WTC11 (cell line): ENCODE data around the gene NLRP3. TPM values are rescaled to one million over a fixed set of nuclear protein-coding genes. Genes with fewer than 3 reads are reported as not detected.

ENCODE experiments used
- ATAC-seq: fragments of 200-7000 bp; cut with Tn5 transposase; 2 replicates; pipeline ENCODE4 v1.10.0; 2021; ENCODE audit warnings: mild to moderate bottlenecking, moderate library complexity
- CTCF ChIA-PET: fragments of 300-600 bp; sonication (Branson Sonifier 250); formaldehyde crosslinking; loops from one replicate; lab custom pipeline; 2021; ENCODE audit warnings: antibody characterized with exemption; lab: Charles Lee
- POLR2A ChIA-PET: fragments of 350-600 bp; sonication (Branson Sonifier 250); formaldehyde crosslinking; loops from one replicate; lab custom pipeline; 2021; ENCODE audit warnings: antibody characterized with exemption; lab: Charles Lee
- DNase-seq: peaks from one replicate; pipeline ENCODE4 v3.0.0; 2021; ENCODE audit warnings: low spot score
- H3K27ac Mint-ChIP-seq: 2 replicates; pipeline ENCODE4 v1.8.0; 2021; ENCODE audit warnings: mixed read lengths
- H3K27me3 Mint-ChIP-seq: 2 replicates; pipeline ENCODE4 v1.8.0; 2021; ENCODE audit warnings: low read depth, mild to moderate bottlenecking, moderate library complexity, mixed read lengths
- H3K36me3 Mint-ChIP-seq: 2 replicates; pipeline ENCODE4 v1.8.0; 2021; ENCODE audit warnings: mixed read lengths
- H3K4me1 Mint-ChIP-seq: 2 replicates; pipeline ENCODE4 v1.8.0; 2022; ENCODE audit warnings: mixed read lengths
- H3K4me3 Mint-ChIP-seq: 2 replicates; pipeline ENCODE4 v1.8.0; 2021; ENCODE audit warnings: mild to moderate bottlenecking, moderate library complexity, mixed read lengths
- H3K9me3 Mint-ChIP-seq: 2 replicates; pipeline ENCODE4 v1.8.0; 2021; ENCODE audit warnings: mixed read lengths
- ATF1 ChIP-seq: sonication (generic); formaldehyde crosslinking; IDR thresholded peaks from 2 replicates; pipeline ENCODE4 v1.8.1; 2023; ENCODE audit warnings: mild to moderate bottlenecking, moderate library complexity, missing genetic modification reagents
- CBFB ChIP-seq: sonication (generic); formaldehyde crosslinking; IDR thresholded peaks from 2 replicates; pipeline ENCODE4 v1.8.1; 2022; ENCODE audit warnings: mild to moderate bottlenecking, low read depth, missing genetic modification reagents
- GABPB1 ChIP-seq: sonication (generic); formaldehyde crosslinking; IDR thresholded peaks from 2 replicates; pipeline ENCODE4 v1.8.1; 2023; ENCODE audit warnings: mild to moderate bottlenecking, missing genetic modification reagents
- MXD4 ChIP-seq: fragments of 250-450 bp; sonication (Bioruptor Pico); IDR thresholded peaks from 2 replicates; pipeline ENCODE4 v1.8.0; 2021; ENCODE audit warnings: mild to moderate bottlenecking, moderate library complexity, borderline replicate concordance
- NFYB ChIP-seq: sonication (generic); formaldehyde crosslinking; conservative IDR thresholded peaks from 2 replicates; pipeline ENCODE4 v1.8.0; 2022; ENCODE audit warnings: low read depth, missing genetic modification reagents
- NR2C2 ChIP-seq: sonication (generic); formaldehyde crosslinking; IDR thresholded peaks from 2 replicates; pipeline ENCODE4 v1.8.0; 2022; ENCODE audit warnings: mild to moderate bottlenecking, missing genetic modification reagents
- PRRX2 ChIP-seq: fragments of 250-450 bp; sonication (Bioruptor Pico); IDR thresholded peaks from 2 replicates; pipeline ENCODE4 v1.8.0; 2021; ENCODE audit warnings: mild to moderate bottlenecking
- ZBTB21 ChIP-seq: sonication (generic); formaldehyde crosslinking; IDR thresholded peaks from 2 replicates; pipeline ENCODE4 v1.8.1; 2023; ENCODE audit warnings: mild to moderate bottlenecking, missing genetic modification reagents, borderline replicate concordance
- ZNF121 ChIP-seq: sonication (generic); formaldehyde crosslinking; IDR thresholded peaks from 2 replicates; pipeline ENCODE4 v1.8.0; 2023; ENCODE audit warnings: missing genetic modification reagents
- ZNF396 ChIP-seq: fragments of 250-450 bp; sonication (Bioruptor Pico); IDR thresholded peaks from 2 replicates; pipeline ENCODE4 v1.8.0; 2021; ENCODE audit warnings: mild to moderate bottlenecking, moderate library complexity, borderline replicate concordance
- total RNA-seq: library from RNA; stranded (reverse); gene quantifications from 3 replicates; pipeline ENCODE4 v1.2.3, GENCODE V29; 2021
- TF ChIP-seq, protein P1 (sequence below): sonication (generic); formaldehyde crosslinking; IDR thresholded peaks from 2 replicates; pipeline ENCODE4 v1.8.1; 2022; ENCODE audit warnings: missing genetic modification reagents, borderline replicate concordance
- TF ChIP-seq, protein P2 (sequence below): sonication (generic); formaldehyde crosslinking; IDR thresholded peaks from 2 replicates; pipeline ENCODE4 v1.8.0; 2022; ENCODE audit warnings: mild to moderate bottlenecking, missing genetic modification reagents
- TF ChIP-seq, protein P3 (sequence below): sonication (generic); formaldehyde crosslinking; IDR thresholded peaks from 2 replicates; pipeline ENCODE4 v1.8.1; 2022; ENCODE audit warnings: mild to moderate bottlenecking, missing genetic modification reagents, moderate library complexity, borderline replicate concordance
- TF ChIP-seq, protein P4 (sequence below): sonication (generic); formaldehyde crosslinking; conservative IDR thresholded peaks from 2 replicates; pipeline ENCODE4 v1.8.1; 2023; ENCODE audit warnings: mild to moderate bottlenecking, low read depth, missing genetic modification reagents, moderate library complexity

NLRP3 gene
- total RNA-seq, 1 experiment from 2014 or later = 0.11 TPM

DNA sequence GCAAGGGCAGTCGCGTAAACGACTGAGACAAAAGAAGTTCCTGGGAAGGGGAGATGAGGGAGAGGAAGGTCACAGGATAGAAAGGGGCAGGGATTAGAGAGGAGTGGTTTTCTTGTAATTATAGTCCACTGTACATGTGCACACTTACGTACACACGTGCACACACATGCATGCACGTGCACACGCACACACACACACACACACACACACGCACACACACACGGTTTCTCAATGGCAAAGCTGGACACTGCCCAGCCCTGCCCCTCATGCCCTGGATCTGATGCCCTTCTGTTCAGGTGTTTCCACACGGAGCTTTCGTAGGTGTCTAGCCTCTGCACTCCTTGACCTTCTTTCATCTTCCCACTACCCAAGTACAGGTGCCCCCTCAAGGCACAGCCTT lies 38.0 kb downstream of the NLRP3 start:
- no peak overlapping the region for H3K27ac Mint-ChIP-seq
- DNase-seq (no peak), ATAC-seq (no peak)
- ChIA-PET POLR2A (no interaction called here), CTCF (interaction anchor here (0.6 to 2.1 kb wide), 2 partner anchors 77 to 81 kb away, joined by 3 to 12 read pairs; no protein-coding TSS in a partner anchor)
- peaks cover 2% of the 10 kb centered on the region; the same call in 1 of the 2 replicates for H3K27me3 Mint-ChIP-seq
- H3K36me3 Mint-ChIP-seq = no peaks in the 10 kb centered on the region
- H3K9me3 Mint-ChIP-seq = no peaks in the 10 kb centered on the region
- no peak overlapping the region for H3K4me3 Mint-ChIP-seq
- no peak for TF ChIP-seq NFYB (CRISPR knock-in tag)
- TF ChIP-seq, protein P1, sequence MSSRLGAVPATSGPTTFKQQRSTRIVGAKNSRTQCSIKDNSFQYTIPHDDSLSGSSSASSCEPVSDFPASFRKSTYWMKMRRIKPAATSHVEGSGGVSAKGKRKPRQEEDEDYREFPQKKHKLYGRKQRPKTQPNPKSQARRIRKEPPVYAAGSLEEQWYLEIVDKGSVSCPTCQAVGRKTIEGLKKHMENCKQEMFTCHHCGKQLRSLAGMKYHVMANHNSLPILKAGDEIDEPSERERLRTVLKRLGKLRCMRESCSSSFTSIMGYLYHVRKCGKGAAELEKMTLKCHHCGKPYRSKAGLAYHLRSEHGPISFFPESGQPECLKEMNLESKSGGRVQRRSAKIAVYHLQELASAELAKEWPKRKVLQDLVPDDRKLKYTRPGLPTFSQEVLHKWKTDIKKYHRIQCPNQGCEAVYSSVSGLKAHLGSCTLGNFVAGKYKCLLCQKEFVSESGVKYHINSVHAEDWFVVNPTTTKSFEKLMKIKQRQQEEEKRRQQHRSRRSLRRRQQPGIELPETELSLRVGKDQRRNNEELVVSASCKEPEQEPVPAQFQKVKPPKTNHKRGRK = no peak
- no peak for TF ChIP-seq PRRX2 (CRISPR knock-in tag)
- H3K4me1 Mint-ChIP-seq = 0 out of 2 replicates have a peak, but pooled peaks cover 8% of the 10 kb centered on the region

DNA sequence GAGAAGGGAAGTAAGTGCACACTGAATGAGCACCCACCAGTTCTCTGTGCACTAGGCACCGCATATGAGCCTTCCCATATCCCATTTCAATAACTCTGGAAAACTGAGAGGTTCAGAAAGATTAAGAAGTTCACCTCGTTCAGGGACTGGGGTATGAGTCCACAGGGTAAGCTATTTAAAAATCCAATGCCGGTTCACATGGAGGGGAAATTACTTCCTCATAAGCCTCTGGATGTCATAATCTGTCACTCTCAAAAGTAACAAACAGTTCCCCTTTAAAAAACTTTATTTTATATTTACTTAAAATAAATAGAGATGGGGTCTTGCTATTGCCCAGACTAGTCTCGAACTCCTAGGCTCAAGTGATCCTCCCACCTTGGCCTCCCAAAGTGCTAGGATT lies 40.0 kb downstream of the NLRP3 start:
- no peak for TF ChIP-seq ZNF396 (CRISPR knock-in tag)
- TF ChIP-seq NR2C2 = no peak
- TF ChIP-seq ZNF121 (CRISPR knock-in tag) = no peak
- no peak for TF ChIP-seq CBFB
- no peak for TF ChIP-seq MXD4 (CRISPR knock-in tag)
- no peak for TF ChIP-seq GABPB1 (CRISPR knock-in tag)
- TF ChIP-seq, all 79 proteins: peak for 0
- no peak for DNase-seq
- Mint-ChIP-seq H3K36me3 (no peaks in the 10 kb centered on the region), H3K4me3 (no peak overlapping the region), H3K4me1 (0 out of 2 replicates have a peak, but pooled peaks cover 8% of the 10 kb centered on the region), H3K27ac (no peak overlapping the region), H3K9me3 (0 out of 2 replicates have a peak, but pooled peaks cover under 1% of the 10 kb centered on the region), H3K27me3 (peaks cover 2% of the 10 kb centered on the region; the same call in 1 of the 2 replicates)
- no peak for ATAC-seq
- CTCF ChIA-PET = interaction anchor here (1.5 kb wide), 1 partner anchor 83 kb away, joined by 3 read pairs; no protein-coding TSS in a partner anchor
- POLR2A ChIA-PET = no interaction called here

DNA sequence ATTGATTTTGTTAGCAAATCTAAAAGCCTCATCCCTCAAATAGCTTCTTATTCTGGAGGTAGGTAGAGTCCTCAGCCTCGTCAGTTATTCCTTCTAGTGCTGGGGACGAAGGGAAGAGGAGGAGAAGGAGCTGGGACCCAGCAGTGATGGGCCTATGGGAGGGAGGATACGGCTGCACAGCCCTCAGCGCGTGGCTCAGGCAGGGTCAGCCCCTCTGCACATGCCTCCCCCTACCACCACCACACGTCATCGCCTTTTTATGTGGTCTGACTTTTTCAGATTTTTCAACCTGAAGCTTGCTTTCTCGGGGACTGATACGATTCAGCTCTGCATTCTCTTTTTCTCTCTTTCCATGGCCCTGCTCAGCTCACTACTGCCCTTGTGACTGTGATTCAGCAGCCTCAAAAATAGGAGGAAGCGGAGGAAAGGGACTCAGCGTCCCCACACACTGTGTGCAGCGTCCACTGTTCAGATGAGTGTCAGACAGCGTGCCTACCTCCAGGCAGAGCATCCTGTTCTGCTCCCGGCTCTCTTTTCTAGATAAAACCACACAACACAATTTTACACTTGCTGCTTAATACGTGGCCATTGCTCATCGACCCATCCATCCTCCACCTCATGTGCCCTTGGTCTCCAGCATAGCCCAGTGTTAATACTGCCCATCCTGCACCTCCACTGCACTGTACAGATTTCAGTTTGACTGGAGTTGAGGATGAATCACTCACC lies 41.1 kb downstream of the NLRP3 start:
- ATAC-seq (peak; percentile 43; the same call in 1 of the 2 replicates), DNase-seq (no peak)
- no peak overlapping the region for H3K27ac Mint-ChIP-seq
- TF ChIP-seq ATF1 (CRISPR knock-in tag) = no peak
- TF ChIP-seq, protein P2, sequence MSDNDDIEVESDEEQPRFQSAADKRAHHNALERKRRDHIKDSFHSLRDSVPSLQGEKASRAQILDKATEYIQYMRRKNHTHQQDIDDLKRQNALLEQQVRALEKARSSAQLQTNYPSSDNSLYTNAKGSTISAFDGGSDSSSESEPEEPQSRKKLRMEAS (CRISPR knock-in tag) = no peak
- TF ChIP-seq, protein P3, sequence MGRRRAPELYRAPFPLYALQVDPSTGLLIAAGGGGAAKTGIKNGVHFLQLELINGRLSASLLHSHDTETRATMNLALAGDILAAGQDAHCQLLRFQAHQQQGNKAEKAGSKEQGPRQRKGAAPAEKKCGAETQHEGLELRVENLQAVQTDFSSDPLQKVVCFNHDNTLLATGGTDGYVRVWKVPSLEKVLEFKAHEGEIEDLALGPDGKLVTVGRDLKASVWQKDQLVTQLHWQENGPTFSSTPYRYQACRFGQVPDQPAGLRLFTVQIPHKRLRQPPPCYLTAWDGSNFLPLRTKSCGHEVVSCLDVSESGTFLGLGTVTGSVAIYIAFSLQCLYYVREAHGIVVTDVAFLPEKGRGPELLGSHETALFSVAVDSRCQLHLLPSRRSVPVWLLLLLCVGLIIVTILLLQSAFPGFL (CRISPR knock-in tag) = no peak
- no peak for TF ChIP-seq ZBTB21 (CRISPR knock-in tag)
- TF ChIP-seq, protein P1 = no peak
- TF ChIP-seq ZNF396 (CRISPR knock-in tag) = no peak
- TF ChIP-seq, protein P4, sequence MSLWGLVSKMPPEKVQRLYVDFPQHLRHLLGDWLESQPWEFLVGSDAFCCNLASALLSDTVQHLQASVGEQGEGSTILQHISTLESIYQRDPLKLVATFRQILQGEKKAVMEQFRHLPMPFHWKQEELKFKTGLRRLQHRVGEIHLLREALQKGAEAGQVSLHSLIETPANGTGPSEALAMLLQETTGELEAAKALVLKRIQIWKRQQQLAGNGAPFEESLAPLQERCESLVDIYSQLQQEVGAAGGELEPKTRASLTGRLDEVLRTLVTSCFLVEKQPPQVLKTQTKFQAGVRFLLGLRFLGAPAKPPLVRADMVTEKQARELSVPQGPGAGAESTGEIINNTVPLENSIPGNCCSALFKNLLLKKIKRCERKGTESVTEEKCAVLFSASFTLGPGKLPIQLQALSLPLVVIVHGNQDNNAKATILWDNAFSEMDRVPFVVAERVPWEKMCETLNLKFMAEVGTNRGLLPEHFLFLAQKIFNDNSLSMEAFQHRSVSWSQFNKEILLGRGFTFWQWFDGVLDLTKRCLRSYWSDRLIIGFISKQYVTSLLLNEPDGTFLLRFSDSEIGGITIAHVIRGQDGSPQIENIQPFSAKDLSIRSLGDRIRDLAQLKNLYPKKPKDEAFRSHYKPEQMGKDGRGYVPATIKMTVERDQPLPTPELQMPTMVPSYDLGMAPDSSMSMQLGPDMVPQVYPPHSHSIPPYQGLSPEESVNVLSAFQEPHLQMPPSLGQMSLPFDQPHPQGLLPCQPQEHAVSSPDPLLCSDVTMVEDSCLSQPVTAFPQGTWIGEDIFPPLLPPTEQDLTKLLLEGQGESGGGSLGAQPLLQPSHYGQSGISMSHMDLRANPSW = no peak
- CTCF ChIA-PET = interaction anchor here (1.0 kb wide), 2 partner anchors 9 to 67 kb away, joined by 4 read pairs; no protein-coding TSS in a partner anchor
- H3K36me3 Mint-ChIP-seq = no peaks in the 10 kb centered on the region
- H3K4me1 Mint-ChIP-seq = 0 out of 2 replicates have a peak, but pooled peaks cover 8% of the 10 kb centered on the region
- H3K4me3 Mint-ChIP-seq = no peak overlapping the region
- peaks cover 7% of the 10 kb centered on the region for H3K9me3 Mint-ChIP-seq
- H3K27me3 Mint-ChIP-seq = peaks cover 2% of the 10 kb centered on the region; the same call in 1 of the 2 replicates
- POLR2A ChIA-PET = no interaction called here
